Endothelial cell of umbilical vein (primary cell): ENCODE measurements around the gene PPIE. TPM values are rescaled to one million over a fixed set of nuclear protein-coding genes. Genes with fewer than 3 reads are reported as not detected.

Experiments
- BruUV-seq: library from RNA; stranded (reverse); fragments of 400-500 nt; replicated peaks from 2 replicates; lab custom pipeline; 2021; lab: Mats Ljungman, UMichigan
- CTCF ChIA-PET: fragments of 300-600, 350-600 bp; sonication (Branson Sonifier 250); formaldehyde crosslinking; loops from one replicate; lab custom pipeline; 2021; ENCODE audit warnings: antibody characterized with exemption, inconsistent platforms; lab: Charles Lee
- POLR2A ChIA-PET: fragments of 300-600, 350-600 bp; sonication (Branson Sonifier 250); formaldehyde crosslinking; loops from one replicate; lab custom pipeline; 2021; ENCODE audit warnings: antibody characterized with exemption, inconsistent platforms; lab: Charles Lee
- DNase-seq: peaks from one replicate; pipeline ENCODE4 v3.0.0-alpha.2; 2011; ENCODE audit warnings: low read depth, low spot score
- FAIRE-seq: peaks from 2 replicates; lab custom pipeline; 2011; peaks lifted over from hg19 to GRCh38; lab: Jason Lieb, UNC
- H2AFZ ChIP-seq: 2 replicates; pipeline ENCODE4 v1.6.0; 2012; ENCODE audit warnings: low read depth, low read length, control low read depth, inconsistent platforms
- H3K27ac ChIP-seq: 2 replicates; pipeline ENCODE4 v1.5.1; 2011; ENCODE audit warnings: low read depth, mild to moderate bottlenecking, control low read depth, low read length, moderate library complexity; ENCODE audit not compliant: insufficient read depth
- H3K27me3 ChIP-seq, 2 experiments: 2 replicates each; pipeline versions ENCODE4 v1.6.0 to v1.6.1; 2011; ENCODE audit warnings: low read length in 2 of 2, mixed read lengths in 1 of 2; ENCODE audit not compliant: control insufficient read depth in 2 of 2, insufficient read depth in 2 of 2
- H3K36me3 ChIP-seq, 2 experiments: 2 replicates in 1 of 2; 3 replicates in 1 of 2; pipeline ENCODE4 v1.5.1; 2011; ENCODE audit warnings: low read length in 2 of 2, mild to moderate bottlenecking in 1 of 2, moderate library complexity in 1 of 2; ENCODE audit not compliant: control insufficient read depth in 2 of 2, insufficient read depth in 2 of 2; ENCODE audit errors: extremely low read depth in 1 of 2
- H3K4me1 ChIP-seq: 3 replicates; pipeline ENCODE4 v1.5.1; 2011; ENCODE audit warnings: mild to moderate bottlenecking, low read length; ENCODE audit not compliant: control insufficient read depth, insufficient read depth; ENCODE audit errors: extremely low read depth
- H3K4me2 ChIP-seq: 2 replicates; pipeline ENCODE4 v1.6.1; 2011; ENCODE audit warnings: low read length, control low read depth, mixed read lengths; ENCODE audit not compliant: insufficient read depth
- H3K4me3 ChIP-seq, 3 experiments: fragments of 200-600 bp in 1 of 3; sonication (generic), shearing (Covaris generic) in 1 of 3; replicated peaks in 1 of 3; 2 replicates each; pipeline ENCODE4 v1.5.1; 2011 to 2016; ENCODE audit warnings: control low read depth in 3 of 3, low read length in 3 of 3, mild to moderate bottlenecking in 2 of 3, inconsistent platforms in 1 of 3, low read depth in 1 of 3, moderate library complexity in 1 of 3; ENCODE audit not compliant: insufficient read depth in 1 of 3
- H3K79me2 ChIP-seq: 2 replicates; pipeline ENCODE4 v1.6.0; 2012; ENCODE audit warnings: low read length, inconsistent platforms; ENCODE audit not compliant: control insufficient read depth, insufficient read depth
- H3K9ac ChIP-seq: replicated peaks from 2 replicates; pipeline ENCODE3; 2011; ENCODE audit warnings: low read length, control low read depth; ENCODE audit not compliant: insufficient read depth; ENCODE audit errors: extremely low read depth
- H3K9me1 ChIP-seq: replicated peaks from 3 replicates; pipeline ENCODE4 v1.6.0; 2011; ENCODE audit warnings: mild to moderate bottlenecking, low read length; ENCODE audit not compliant: control insufficient read depth, insufficient read depth; ENCODE audit errors: extremely low read depth
- H3K9me3 ChIP-seq: replicated peaks from 2 replicates; pipeline ENCODE4 v1.5.1; 2012; ENCODE audit warnings: low read length, inconsistent platforms; ENCODE audit not compliant: control insufficient read depth, insufficient read depth
- H4K20me1 ChIP-seq: replicated peaks from 2 replicates; pipeline ENCODE3; 2011; ENCODE audit warnings: mild to moderate bottlenecking, low read length; ENCODE audit not compliant: control insufficient read depth, insufficient read depth; ENCODE audit errors: extremely low read depth
- CTCF ChIP-seq, 2 donors: IDR thresholded peaks; 1 replicate in 1 of 2; 2 replicates in 1 of 2; pipeline ENCODE4 v1.5.1; 2011; ENCODE audit warnings: low read length in 2 of 2, mild to moderate bottlenecking in 2 of 2, moderate library complexity in 2 of 2, control low read depth in 1 of 2, inconsistent platforms in 1 of 2, low read depth in 1 of 2; ENCODE audit not compliant: insufficient read depth in 1 of 2; ENCODE audit errors: extremely low read depth in 1 of 2
- EZH2 ChIP-seq: IDR thresholded peaks from 2 replicates; pipeline ENCODE4 v1.6.1; 2012; ENCODE audit warnings: borderline replicate concordance, low read depth, mild to moderate bottlenecking, moderate library complexity, low read length, inconsistent platforms; ENCODE audit not compliant: severe bottlenecking
- FOS ChIP-seq: IDR thresholded peaks from 2 replicates; pipeline ENCODE4 v1.6.1; 2011; ENCODE audit warnings: mild to moderate bottlenecking, low read length, moderate library complexity, borderline replicate concordance; ENCODE audit not compliant: insufficient read depth
- GATA2 ChIP-seq: IDR thresholded peaks from 2 replicates; pipeline ENCODE4 v1.7.0; 2011; ENCODE audit warnings: low read depth, mild to moderate bottlenecking, moderate library complexity, mixed read lengths, low read length; ENCODE audit not compliant: insufficient read length, insufficient read depth
- JUN ChIP-seq: IDR thresholded peaks from 2 replicates; pipeline ENCODE4 v1.6.1; 2011; ENCODE audit warnings: borderline replicate concordance, low read depth; ENCODE audit not compliant: insufficient read length, insufficient read depth
- MAX ChIP-seq: IDR thresholded peaks from 2 replicates; pipeline ENCODE4 v1.6.1; 2011; ENCODE audit not compliant: insufficient read depth, insufficient read length
- MYC ChIP-seq: IDR thresholded peaks from one replicate; pipeline ENCODE4 v1.6.1; 2011; ENCODE audit warnings: mild to moderate bottlenecking, low read depth, low read length
- POLR2A ChIP-seq: IDR thresholded peaks from 2 replicates; pipeline ENCODE4 v1.6.1; 2012; ENCODE audit warnings: low read depth, mild to moderate bottlenecking, control low read depth, low read length
- POLR2AphosphoS5 ChIP-seq: IDR thresholded peaks from 2 replicates; pipeline ENCODE4 v1.6.1; 2012; ENCODE audit warnings: low read depth, mild to moderate bottlenecking, control low read depth, low read length, moderate library complexity; ENCODE audit not compliant: insufficient read depth
- dilution Hi-C: fragments of 300-500 bp; cut with MboI; formaldehyde crosslinking; loops from one replicate; pipeline ENCODE4 v1.15.0; 2019; ENCODE audit warnings: low sequenced_read_pairs; ENCODE audit not compliant: extremely low pct_ligation_motif_present
- intact Hi-C: fragments of 100-400 bp; cut with micrococcal nuclease; formaldehyde crosslinking; loops from one replicate; pipeline ENCODE4 v1.10.0; 2022
- polyA plus RNA-seq, 4 experiments: library from polyadenylated mRNA; depleted of rRNA in 3 of 4; stranded (reverse) in 3 of 4; unstranded in 1 of 4; fragments of >200 nt; gene quantifications; 2 replicates each; pipeline versions ENCODE4 v1.2.1 to v1.2.3, GENCODE V29; 2011 to 2012; ENCODE audit warnings: missing spikeins in 1 of 4
- total RNA-seq: library from RNA; stranded (reverse); gene quantifications from 2 replicates; pipeline ENCODE4 v1.2.3, GENCODE V29; 2021

Gene PPIE
- total and polyA plus RNA-seq, 2 donors (not counting 3 experiments of a cell fraction or from before 2014, with no cell fraction given), result 44.4 to 74.9 TPM

GRCh38 chr1:39722495-39722894, 16.2 kb upstream of the PPIE start:
- FAIRE-seq (no peak), DNase-seq (no peak)
- H3K27me3 ChIP-seq, result peaks cover 22 to 64% of the 10 kb centered on the region in 2 experiments
- H3K27ac ChIP-seq, result no peak overlapping the region
- TF ChIP-seq EZH2, result no peak
- no peak for TF ChIP-seq GATA2
- no peak for TF ChIP-seq POLR2AphosphoS5
- no peak for TF ChIP-seq MAX
- TF ChIP-seq CTCF (IDR thresholded peaks at IDR 0.05; ENCODE audit: extremely low read depth in 1 of 2, insufficient read depth in 1 of 2, low read depth in 1 of 2, low read length in 2 of 2), result no peak
- TF ChIP-seq MYC, result no peak
- no peak for TF ChIP-seq POLR2A
- no peak for TF ChIP-seq JUN
- no peak for TF ChIP-seq FOS
- no peaks in the 10 kb centered on the region for H4K20me1 ChIP-seq
- H3K9ac ChIP-seq, result no peak overlapping the region
- no peak overlapping the region for H3K4me3 ChIP-seq
- no peak overlapping the region for H2AFZ ChIP-seq
- dilution Hi-C loops (no loop called here), intact Hi-C loops (loop anchor here (5.0 kb wide), 2 partner anchors 70 to 230 kb away; partner anchors contain the start of gene BMP8A)
- no peak overlapping the region for H3K4me2 ChIP-seq
- H3K9me1 ChIP-seq, result no peaks in the 10 kb centered on the region
- ChIA-PET POLR2A (no interaction called here), CTCF (interaction anchor here (1.2 to 2.3 kb wide), 2 partner anchors 114 to 116 kb away, joined by 5 to 12 read pairs; no protein-coding TSS in a partner anchor)
- no peaks in the 10 kb centered on the region for H3K36me3 ChIP-seq
- BruUV-seq, result no TSS peak
- peaks cover 4% of the 10 kb centered on the region for H3K4me1 ChIP-seq
- H3K79me2 ChIP-seq, result no peaks in the 10 kb centered on the region
- no peaks in the 10 kb centered on the region for H3K9me3 ChIP-seq
